Glutamatergic neuron (in vitro differentiated cells): ENCODE results near the gene MAP3K6. TPM values are rescaled to one million over a fixed set of nuclear protein-coding genes. Genes with fewer than 3 reads are reported as not detected.

Source experiments
- DNase-seq: peaks from one replicate; pipeline ENCODE4 v3.0.0; 2022
- H3K27ac Mint-ChIP-seq: one replicate; pipeline ENCODE4 v1.8.0; 2020; ENCODE audit warnings: mild to moderate bottlenecking, mixed read lengths, inconsistent platforms; ENCODE audit not compliant: unreplicated experiment
- H3K27me3 Mint-ChIP-seq: one replicate; pipeline ENCODE4 v1.8.0; 2020; ENCODE audit warnings: mild to moderate bottlenecking, moderate library complexity, mixed read lengths, inconsistent platforms; ENCODE audit not compliant: unreplicated experiment
- H3K36me3 Mint-ChIP-seq: one replicate; pipeline ENCODE4 v1.8.0; 2020; ENCODE audit warnings: mild to moderate bottlenecking, mixed read lengths, inconsistent platforms; ENCODE audit not compliant: unreplicated experiment
- H3K4me1 Mint-ChIP-seq: one replicate; pipeline ENCODE4 v1.8.0; 2020; ENCODE audit warnings: mild to moderate bottlenecking, low read depth, mixed read lengths, inconsistent platforms; ENCODE audit not compliant: unreplicated experiment
- H3K4me3 Mint-ChIP-seq: one replicate; pipeline ENCODE4 v1.8.0; 2020; ENCODE audit warnings: mild to moderate bottlenecking, mixed read lengths, inconsistent platforms; ENCODE audit not compliant: unreplicated experiment
- H3K9me3 Mint-ChIP-seq: one replicate; pipeline ENCODE4 v1.8.0; 2020; ENCODE audit warnings: mild to moderate bottlenecking, moderate library complexity, mixed read lengths, inconsistent platforms; ENCODE audit not compliant: unreplicated experiment
- total RNA-seq: library from RNA; stranded (reverse); fragmentation: NEBNext Ultra II Directional; extraction: Animal tissue kit (Norgen Biotek cat#: 25700); gene quantifications from one replicate; pipeline ENCODE4 v1.2.1, GENCODE V29; 2021; ENCODE audit not compliant: unreplicated experiment
- TF ChIP-seq, protein P1 (sequence below): fragments of 200-600 bp; sonication (generic); IDR thresholded peaks from one replicate; pipeline ENCODE4 v1.5.0; 2021; ENCODE audit not compliant: partially characterized antibody, unreplicated experiment

Gene MAP3K6
- total RNA-seq, 1 donor from 2014 or later = 10.0 TPM

DNA sequence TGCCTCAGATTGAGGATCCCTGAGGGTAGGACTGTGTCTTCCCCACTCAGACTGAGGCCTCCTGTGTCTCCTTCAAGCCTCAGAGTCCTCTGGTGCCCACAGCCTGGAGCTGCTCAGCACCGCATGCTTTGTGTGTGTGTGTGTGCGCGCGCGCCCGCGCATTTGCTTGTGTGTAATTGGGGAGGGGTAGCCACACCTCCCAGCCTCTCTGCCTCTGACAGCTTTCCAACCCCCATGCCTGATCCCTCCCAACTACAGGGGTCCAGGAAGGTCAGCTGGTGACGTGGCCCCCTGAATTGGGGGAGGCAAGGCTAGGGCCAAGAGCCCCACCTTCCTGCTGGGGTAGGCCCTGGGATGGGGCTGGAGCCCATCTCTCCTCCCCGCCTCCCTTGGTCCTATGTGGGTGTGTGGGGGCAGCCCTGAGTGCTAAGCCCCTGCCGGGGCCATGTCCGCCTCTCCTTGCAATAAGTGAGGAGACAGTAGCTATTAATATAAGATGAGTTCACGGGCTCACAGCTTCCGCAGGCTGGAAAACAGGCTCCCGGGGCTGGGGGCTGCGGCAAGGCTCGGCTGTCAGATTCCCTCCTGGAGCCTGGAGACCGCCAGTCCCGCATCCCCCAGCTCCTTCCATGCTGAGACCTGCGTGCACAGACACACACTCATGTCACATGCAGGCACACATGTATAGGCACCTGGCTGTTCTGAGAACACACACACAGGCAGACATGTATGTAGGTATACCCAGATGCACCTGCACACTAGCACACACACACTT lies 32.7 kb upstream of the MAP3K6 start:
- TF ChIP-seq, protein P1, sequence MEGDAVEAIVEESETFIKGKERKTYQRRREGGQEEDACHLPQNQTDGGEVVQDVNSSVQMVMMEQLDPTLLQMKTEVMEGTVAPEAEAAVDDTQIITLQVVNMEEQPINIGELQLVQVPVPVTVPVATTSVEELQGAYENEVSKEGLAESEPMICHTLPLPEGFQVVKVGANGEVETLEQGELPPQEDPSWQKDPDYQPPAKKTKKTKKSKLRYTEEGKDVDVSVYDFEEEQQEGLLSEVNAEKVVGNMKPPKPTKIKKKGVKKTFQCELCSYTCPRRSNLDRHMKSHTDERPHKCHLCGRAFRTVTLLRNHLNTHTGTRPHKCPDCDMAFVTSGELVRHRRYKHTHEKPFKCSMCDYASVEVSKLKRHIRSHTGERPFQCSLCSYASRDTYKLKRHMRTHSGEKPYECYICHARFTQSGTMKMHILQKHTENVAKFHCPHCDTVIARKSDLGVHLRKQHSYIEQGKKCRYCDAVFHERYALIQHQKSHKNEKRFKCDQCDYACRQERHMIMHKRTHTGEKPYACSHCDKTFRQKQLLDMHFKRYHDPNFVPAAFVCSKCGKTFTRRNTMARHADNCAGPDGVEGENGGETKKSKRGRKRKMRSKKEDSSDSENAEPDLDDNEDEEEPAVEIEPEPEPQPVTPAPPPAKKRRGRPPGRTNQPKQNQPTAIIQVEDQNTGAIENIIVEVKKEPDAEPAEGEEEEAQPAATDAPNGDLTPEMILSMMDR = no peak
- no peak overlapping the region for H3K4me3 Mint-ChIP-seq
- H3K4me1 Mint-ChIP-seq = peaks cover 15% of the 10 kb centered on the region
- H3K27me3 Mint-ChIP-seq = peaks cover 8% of the 10 kb centered on the region
- H3K36me3 Mint-ChIP-seq = no peaks in the 10 kb centered on the region
- peaks cover 2% of the 10 kb centered on the region for H3K9me3 Mint-ChIP-seq
- H3K27ac Mint-ChIP-seq = no peak overlapping the region
- no peak for DNase-seq

DNA sequence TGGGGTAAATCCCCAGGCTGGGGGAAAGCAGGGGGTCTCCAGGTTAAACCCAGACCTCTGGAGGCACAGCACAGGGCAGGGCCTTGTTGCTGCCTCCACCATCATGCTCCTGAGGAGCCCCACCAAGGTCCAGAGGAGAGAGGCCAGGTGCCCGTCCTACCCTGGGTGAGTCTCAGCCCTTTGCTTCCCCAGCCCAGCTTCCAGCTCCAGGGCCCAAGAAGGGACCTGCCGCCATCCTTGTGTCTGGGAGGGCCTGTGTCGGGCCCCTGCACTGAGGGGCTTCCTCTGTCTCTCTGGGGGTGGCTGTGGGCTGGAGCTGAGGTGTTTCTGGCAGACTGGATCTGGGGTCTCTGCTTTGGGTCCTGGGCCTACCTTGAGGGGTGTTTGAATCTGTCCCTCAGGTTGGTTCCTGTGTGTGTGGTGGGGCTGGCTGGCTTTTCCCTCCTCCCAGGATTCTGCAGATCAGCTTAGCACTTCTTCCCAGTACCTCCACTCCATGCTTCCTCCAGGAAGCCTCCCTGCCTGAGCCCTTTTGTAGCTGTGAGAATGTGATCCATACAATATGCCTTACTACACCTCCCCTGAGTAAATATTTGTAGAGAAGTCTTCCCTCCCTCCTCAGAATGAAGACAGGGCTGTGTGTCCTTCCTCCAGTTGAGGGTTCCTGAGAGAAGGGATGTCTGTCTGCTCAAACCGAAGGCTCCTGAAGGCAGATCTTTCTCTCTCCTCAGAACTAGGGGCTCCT lies 31.8 kb upstream of the MAP3K6 start:
- H3K27me3 Mint-ChIP-seq = peaks cover 11% of the 10 kb centered on the region

DNA sequence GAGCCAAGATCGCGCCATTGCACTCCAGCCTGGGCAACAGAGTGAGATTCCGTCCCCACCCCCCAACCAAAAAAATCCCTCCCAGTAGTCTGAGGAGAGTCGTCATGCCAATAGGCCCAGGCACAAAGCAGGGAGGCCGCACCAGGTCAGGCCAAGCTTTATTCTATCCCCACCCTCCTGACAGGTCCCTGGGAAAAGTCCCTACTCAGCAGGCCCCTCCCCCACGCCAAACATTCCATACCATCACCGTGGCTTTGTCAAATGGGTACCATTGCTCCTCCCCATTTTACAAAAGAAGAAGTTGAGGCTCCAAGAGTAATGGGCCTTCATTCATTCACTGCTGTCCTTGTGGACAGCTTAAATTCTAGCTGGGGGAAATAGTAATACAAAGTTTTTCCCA lies 31.0 kb upstream of the MAP3K6 start:
- H3K27ac Mint-ChIP-seq = no peak overlapping the region
- TF ChIP-seq, protein P1 = no peak
- DNase-seq = no peak

More for the DNA sequence above, 31.8 kb upstream of the MAP3K6 start:
- peaks cover 12% of the 10 kb centered on the region for H3K4me1 Mint-ChIP-seq
- no peak overlapping the region for H3K4me3 Mint-ChIP-seq
- no peak overlapping the region for H3K27ac Mint-ChIP-seq
- TF ChIP-seq, protein P1 = no peak
- no peaks in the 10 kb centered on the region for H3K36me3 Mint-ChIP-seq
- no peak for DNase-seq
- H3K9me3 Mint-ChIP-seq = peaks cover 2% of the 10 kb centered on the region

DNA sequence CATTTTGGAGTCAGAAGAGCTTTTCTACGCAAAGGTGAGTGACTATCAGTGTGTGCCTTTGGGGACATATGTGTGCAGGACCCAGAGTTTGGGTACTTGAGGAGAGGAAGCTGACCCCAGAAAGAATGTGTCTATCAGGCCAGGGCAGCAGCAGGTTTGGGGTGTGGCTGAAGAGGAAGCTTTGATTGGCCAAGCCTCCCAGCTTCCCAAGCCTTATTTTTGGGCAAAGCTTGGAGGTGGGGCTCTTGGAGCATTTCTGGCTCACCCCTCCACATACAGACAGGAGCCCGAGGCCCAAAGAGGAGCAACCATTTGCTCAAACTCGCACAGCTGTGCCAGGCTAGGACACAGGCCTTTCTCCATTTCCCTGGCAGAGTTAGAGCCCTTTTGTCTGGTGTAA lies 30.3 kb upstream of the MAP3K6 start:
- no peak overlapping the region for H3K27ac Mint-ChIP-seq

More for the DNA sequence above, 31.0 kb upstream of the MAP3K6 start:
- peaks cover 2% of the 10 kb centered on the region for H3K9me3 Mint-ChIP-seq
- no peaks in the 10 kb centered on the region for H3K36me3 Mint-ChIP-seq
- H3K27me3 Mint-ChIP-seq = peaks cover 13% of the 10 kb centered on the region
- H3K4me1 Mint-ChIP-seq = peaks cover 12% of the 10 kb centered on the region
- H3K4me3 Mint-ChIP-seq = no peak overlapping the region

More for the DNA sequence above, 30.3 kb upstream of the MAP3K6 start:
- peaks cover 14% of the 10 kb centered on the region for H3K27me3 Mint-ChIP-seq
- no peak for DNase-seq
- no peak overlapping the region for H3K4me3 Mint-ChIP-seq
- H3K9me3 Mint-ChIP-seq = peaks cover 2% of the 10 kb centered on the region
- H3K4me1 Mint-ChIP-seq = peaks cover 13% of the 10 kb centered on the region
- H3K36me3 Mint-ChIP-seq = no peaks in the 10 kb centered on the region
- TF ChIP-seq, protein P1 = no peak
